ENCODE data around the gene ADA.
A peak's percentile ranks its signal among the peaks of the same experiment; 100 is the strongest.

The ADA gene

GRCh38 chr20:44615169-44615791 is 36.2 kb downstream of the ADA start:
- FAIRE-seq, result no peak

DNA sequence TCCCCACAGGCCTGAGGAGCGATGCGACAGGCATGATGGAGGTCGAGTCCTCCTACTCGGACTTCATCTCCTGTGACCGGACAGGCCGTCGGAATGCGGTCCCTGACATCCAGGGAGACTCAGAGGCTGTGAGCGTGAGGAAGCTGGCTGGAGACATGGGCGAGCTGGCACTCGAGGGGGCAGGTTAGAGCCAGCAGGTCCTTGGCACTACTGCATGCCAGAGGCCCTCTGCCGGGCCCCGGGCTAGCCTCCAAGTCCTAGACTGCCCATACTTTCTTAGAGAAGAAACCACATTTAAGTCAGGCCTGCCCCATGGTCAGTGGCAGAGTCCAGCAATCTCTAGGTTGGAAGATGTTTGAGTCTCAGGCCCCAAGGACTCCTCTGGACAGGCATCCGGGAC is 37.0 kb downstream of the ADA start:
- FAIRE-seq (no peak), DNase-seq (ENCODE audit: insufficient read length, low spot score) (no peak)
- no peak for TF ChIP-seq CTCF (IDR thresholded peaks at IDR 0.05; ENCODE audit: insufficient read depth, missing control alignments)

More at GRCh38 chr20:44615169-44615791, 36.2 kb downstream of the ADA start:
- DNase-seq (ENCODE audit: insufficient read length, low spot score), result no peak
- no peak for TF ChIP-seq CTCF (IDR thresholded peaks at IDR 0.05; ENCODE audit: insufficient read depth, missing control alignments)

DNA sequence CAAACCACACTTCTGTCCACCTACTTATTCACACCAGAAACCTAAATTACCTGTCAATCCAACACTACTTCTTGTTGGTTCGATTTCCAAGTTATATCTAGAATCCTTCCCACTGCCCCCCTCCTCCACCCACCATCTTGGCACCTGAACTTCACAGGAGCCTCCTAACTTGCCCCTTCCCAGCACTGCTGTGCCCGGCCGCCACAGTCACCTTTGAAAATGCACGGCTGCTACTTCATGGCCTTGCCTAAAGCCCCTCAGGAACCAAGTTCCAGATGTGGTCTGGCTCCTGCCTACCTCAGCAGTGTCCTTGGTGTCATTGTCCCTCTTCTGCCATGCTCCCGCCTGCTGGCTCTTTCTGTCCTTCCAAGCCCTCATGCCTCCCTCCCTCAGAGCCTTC is 37.9 kb downstream of the ADA start:
- FAIRE-seq (no peak), DNase-seq (ENCODE audit: insufficient read length, low spot score) (no peak)
- no peak for TF ChIP-seq CTCF (IDR thresholded peaks at IDR 0.05; ENCODE audit: insufficient read depth, missing control alignments)

DNA sequence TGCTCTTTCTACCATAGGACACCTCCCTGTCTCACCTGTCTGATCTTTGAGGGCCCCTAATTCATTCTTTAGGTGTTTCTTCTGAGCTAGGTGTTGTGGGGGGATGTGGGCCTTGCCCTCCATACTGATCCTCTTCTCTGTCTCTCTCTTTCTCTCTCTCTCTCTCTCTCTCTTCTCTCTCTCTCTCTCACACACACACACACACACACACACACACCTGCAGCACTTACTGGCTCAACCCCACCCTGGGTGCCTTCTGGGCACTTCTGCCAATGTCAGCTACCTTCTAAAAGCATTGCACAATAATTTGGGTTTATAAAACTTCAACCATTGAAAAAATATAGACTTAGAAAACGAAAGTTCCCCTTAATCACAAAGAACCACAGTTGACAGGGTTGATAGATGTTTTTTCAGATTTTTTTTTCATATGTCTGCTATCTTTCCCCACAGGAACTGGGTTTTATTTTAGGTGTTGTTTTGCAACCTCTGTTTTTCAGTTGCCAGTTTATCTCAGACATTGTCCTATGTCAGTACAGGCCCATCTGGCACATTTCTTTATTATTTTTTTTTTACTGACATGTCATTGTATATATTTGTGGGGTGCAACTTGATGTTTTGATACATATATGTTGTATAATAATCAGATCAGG is 41.1 kb downstream of the ADA start:
- TF ChIP-seq CTCF (IDR thresholded peaks at IDR 0.05; ENCODE audit: insufficient read depth, missing control alignments), result no peak
- no peak for DNase-seq (ENCODE audit: insufficient read length, low spot score)
- FAIRE-seq, result no peak

DNA sequence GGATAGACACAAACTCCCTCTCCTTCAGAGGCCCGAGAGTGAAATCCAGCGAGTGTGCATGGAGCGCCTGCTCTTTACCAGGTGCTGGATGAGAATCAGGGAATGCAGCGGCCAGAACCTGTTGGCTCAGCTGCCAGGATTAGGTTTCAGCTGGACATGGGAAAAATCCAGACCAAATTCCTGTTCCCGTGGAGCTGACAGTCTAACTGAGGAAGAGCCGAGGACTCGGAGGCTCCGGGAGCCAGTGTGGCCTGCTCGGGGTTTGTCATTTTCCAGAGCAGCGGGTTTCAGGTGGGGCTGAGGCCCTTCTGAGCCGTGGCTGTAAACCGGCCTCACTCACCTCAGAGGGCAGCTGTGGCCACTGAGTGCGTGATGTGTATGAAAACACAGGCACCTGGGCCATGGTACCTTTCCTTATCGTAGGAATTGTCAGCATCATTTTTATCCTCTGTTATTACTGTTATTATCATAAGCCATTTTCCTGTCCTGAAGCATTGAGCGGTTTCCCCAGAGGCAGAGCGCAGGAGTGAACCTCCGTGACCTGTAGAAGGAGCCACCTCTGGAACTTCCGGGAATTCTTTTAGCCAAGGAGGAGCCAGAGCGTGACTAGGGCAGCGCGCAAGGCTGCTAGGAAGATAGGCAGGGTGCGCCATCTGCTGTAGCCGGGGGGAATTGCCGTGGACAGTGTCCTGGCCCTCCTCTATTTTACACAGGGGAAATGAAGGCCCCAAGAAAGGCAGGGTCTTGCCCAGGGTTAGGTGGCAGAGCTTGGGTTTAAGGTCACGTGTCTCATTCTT is 41.8 kb downstream of the ADA start:
- peak; percentile 96 for TF ChIP-seq CTCF (IDR thresholded peaks at IDR 0.05; ENCODE audit: insufficient read depth, missing control alignments)
- FAIRE-seq, result no peak
- DNase-seq (ENCODE audit: insufficient read length, low spot score), result peak; percentile 68

- no peak for TF ChIP-seq CTCF (IDR thresholded peaks at IDR 0.05; ENCODE audit: insufficient read depth, missing control alignments)
- FAIRE-seq, result no peak
- DNase-seq (ENCODE audit: insufficient read length, low spot score), result no peak
Observed at GRCh38 chr20:44609006-44609515, 42.4 kb downstream of the ADA start.

Data from D721Med (cell line).